IPS DF 19.7 (cell line): Measurements from ENCODE around the gene CDK8.

Experiments
- DNase-seq: peaks from one replicate; pipeline ENCODE4 v3.0.0-alpha.2; 2013; ENCODE audit warnings: low read depth, low spot score

CDK8 gene

DNA sequence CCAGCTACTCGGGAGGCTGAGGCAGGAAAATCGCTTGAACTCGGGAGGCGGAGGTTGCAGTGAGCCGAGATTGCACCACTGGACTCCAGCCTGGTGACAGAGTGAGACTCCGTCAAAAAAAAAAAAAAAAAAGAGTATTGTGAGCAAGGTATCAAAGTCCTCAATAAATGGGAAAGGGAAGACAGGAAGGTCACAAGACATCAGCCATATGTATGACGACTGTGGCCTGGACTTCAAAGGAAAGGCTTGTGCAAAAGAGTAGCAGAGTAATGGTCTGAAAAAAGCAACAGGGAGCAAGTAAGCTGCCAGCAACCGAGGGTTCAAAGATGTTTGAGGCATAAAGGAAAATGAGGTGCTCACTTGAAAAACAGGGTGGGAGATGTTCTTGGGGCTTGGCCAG, 187.5 kb downstream of the CDK8 start:
- DNase-seq = no peak

DNA sequence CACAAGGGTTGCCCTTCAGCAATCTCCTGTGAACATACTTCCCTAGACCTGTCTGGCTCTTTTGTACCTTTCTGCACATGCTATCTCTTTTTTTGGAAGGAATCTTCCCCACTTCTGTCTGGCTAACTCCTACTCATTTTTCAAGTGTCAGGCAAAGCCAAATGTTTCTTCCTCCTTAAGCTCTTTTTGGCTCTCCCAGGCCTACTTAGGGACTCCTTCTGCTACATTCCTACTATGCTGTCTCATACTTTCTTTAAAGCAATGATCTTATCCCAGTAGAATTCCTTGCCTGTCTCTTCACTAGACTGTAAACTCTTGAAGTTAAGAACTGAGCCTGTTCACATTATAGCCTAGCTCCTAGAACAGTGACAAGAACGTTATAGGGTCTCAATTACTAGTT, 188.6 kb downstream of the CDK8 start:
- DNase-seq = no peak

DNA sequence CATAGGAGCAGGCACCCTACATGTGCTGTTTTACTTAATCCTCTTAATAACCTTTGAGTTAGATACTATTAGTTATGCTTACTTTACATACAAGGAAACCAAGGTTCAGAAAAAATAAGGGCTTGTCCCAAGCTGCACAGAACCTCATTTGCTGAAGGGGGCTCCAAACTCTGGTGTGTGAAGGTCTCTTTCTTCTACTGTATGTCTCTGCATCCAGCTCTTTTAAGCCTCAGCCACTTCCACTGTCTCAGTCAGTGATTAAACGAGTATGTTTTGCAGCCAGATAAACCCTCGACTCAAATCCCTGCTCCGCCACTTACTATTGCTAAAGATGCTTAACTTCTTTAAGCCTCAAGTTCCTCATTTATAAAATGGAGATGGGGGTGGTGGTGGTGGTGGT, 191.2 kb downstream of the CDK8 start:
- DNase-seq = no peak

DNA sequence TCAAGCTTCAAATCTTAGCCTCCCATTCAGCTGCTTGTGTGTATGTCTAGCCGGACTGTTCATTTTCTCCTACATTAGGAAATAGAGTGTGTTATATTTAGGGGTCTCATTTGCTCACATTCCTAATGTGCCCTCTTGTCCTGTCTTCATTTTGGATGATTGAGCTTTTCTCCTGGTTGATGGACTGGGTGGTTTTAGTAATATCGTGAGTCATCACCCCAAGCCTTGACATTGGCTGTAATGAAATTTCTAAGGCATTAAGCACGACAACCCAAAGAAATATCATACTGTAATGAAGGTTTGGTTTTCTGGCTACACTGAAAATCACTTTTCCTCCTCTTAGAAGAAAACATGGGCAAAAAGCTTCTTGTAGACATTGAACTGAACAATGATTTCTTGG, 192.8 kb downstream of the CDK8 start:
- no peak for DNase-seq

DNA sequence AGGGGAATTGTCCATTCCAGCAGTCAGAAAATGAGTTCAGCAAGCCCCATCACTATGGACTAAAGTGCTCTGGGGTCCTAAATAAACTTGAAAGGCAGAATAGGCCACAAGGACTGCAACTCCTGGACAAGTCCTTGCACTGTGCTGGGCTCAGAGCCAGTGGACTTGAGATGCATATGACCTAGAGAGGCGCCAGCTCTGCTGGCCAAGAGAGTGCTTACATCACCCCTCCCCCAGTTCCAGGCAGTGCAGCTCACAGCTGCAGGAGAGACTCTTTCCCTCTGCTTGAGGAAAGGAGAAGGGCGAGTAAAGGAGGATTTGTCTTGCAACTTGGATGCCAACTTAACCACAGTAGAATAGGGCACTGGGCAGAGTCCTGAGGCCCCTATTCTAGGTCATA, 194.1 kb downstream of the CDK8 start:
- DNase-seq = no peak

DNA sequence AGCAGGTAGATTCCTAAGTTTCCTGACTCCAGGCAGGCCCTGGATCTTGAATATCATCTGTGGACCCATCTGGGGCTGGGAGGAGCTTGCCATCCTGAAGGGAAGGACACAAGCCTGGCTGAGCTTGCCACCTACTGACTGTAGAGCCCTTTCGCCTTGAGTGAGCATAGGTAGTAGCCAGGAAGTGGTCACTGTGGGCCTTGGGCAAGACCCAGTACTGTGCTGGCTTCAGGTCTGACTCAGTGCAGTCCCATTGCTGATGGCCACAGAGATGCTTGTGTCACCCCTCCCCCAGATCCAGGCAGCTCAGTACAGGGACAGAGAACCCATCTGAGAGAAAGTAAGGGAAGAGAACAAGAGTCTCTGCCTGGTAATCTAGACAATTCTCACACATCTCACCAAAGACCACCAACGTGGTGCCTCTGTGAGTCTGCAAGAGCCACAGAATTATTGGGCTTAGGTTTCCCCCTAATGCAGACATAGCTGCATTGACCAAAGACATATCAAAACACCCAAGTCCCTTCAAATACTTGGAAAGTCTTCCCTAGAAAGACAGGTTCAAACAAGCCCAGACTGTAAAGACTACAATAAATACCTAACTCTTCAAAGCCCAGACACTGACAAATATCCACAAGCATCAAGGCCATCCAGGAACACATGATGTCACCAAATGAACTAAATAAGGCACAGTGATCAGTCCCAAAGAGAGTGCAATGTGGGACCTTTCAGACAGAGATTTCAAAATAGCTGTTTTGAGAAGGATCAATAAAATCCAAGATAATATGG, 195.3 kb downstream of the CDK8 start:
- DNase-seq = no peak
